Neural progenitor cell (in vitro differentiated cells): ENCODE results near the gene EEF2K. TPM values are rescaled to one million over a fixed set of nuclear protein-coding genes. Genes with fewer than 3 reads are reported as not detected.
"Not testable (repeated sequence)": the region's sequence is repeated elsewhere in the genome, so short reads cannot be mapped to it uniquely, and the experiment has no call there.

Experiments
- DNase-seq: peaks from one replicate; pipeline ENCODE4 v3.0.0-alpha.2; 2016; ENCODE audit warnings: low spot score
- H2AFZ ChIP-seq: fragments of 200-600 bp; sonication (generic); replicated peaks from 2 replicates; pipeline ENCODE4 v1.6.1; 2016; ENCODE audit warnings: antibody characterized with exemption
- H3F3A ChIP-seq: fragments of 200-600 bp; sonication (generic); 2 replicates; pipeline ENCODE4 v1.6.1; 2016; ENCODE audit warnings: antibody characterized with exemption, low read depth
- H3K27ac ChIP-seq: fragments of 200-600 bp; sonication (generic); 2 replicates; pipeline ENCODE4 v1.5.1; 2016; ENCODE audit warnings: mild to moderate bottlenecking
- H3K27me3 ChIP-seq: fragments of 200-600 bp; sonication (generic); 2 replicates; pipeline ENCODE4 v1.6.1; 2016; ENCODE audit warnings: mild to moderate bottlenecking, moderate library complexity
- H3K36me3 ChIP-seq: fragments of 200-600 bp; sonication (generic); 2 replicates; pipeline ENCODE4 v1.5.1; 2016
- H3K4me1 ChIP-seq: fragments of 200-600 bp; sonication (generic); 2 replicates; pipeline ENCODE4 v1.6.1; 2016; ENCODE audit warnings: mixed run types
- H3K4me2 ChIP-seq: fragments of 200-600 bp; sonication (generic); 2 replicates; pipeline ENCODE4 v1.6.1; 2016
- H3K4me3 ChIP-seq: fragments of 200-600 bp; sonication (generic); 2 replicates; pipeline ENCODE4 v1.5.1; 2016
- H3K79me2 ChIP-seq: fragments of 200-600 bp; sonication (generic); 2 replicates; pipeline ENCODE4 v1.6.1; 2016; ENCODE audit warnings: low read depth
- H3K9ac ChIP-seq: fragments of 200-600 bp; sonication (generic); 2 replicates; pipeline ENCODE4 v1.6.1; 2016
- H3K9me3 ChIP-seq: fragments of 200-600 bp; sonication (generic); 2 replicates; pipeline ENCODE4 v1.5.1; 2016; ENCODE audit warnings: low read depth
- H4K20me1 ChIP-seq: fragments of 200-600 bp; sonication (generic); 2 replicates; pipeline ENCODE4 v1.6.1; 2016; ENCODE audit warnings: low read depth
- H3K27ac Mint-ChIP-seq: 3 replicates; pipeline ENCODE4 v1.8.0; 2021; ENCODE audit warnings: mixed read lengths
- H3K27me3 Mint-ChIP-seq: 2 replicates; pipeline ENCODE4 v1.8.0; 2022; ENCODE audit warnings: low read depth, mild to moderate bottlenecking, inconsistent platforms, moderate library complexity, mixed read lengths; ENCODE audit not compliant: insufficient read depth
- H3K36me3 Mint-ChIP-seq: 3 replicates; pipeline ENCODE4 v1.8.0; 2021; ENCODE audit warnings: mixed read lengths
- H3K4me1 Mint-ChIP-seq: 3 replicates; pipeline ENCODE4 v1.8.0; 2021; ENCODE audit warnings: mixed read lengths
- H3K4me3 Mint-ChIP-seq: 3 replicates; pipeline ENCODE4 v1.8.0; 2021; ENCODE audit warnings: mild to moderate bottlenecking, moderate library complexity, mixed read lengths
- H3K9me3 Mint-ChIP-seq: 3 replicates; pipeline ENCODE4 v1.8.0; 2020; ENCODE audit warnings: mixed read lengths
- EZH2 ChIP-seq: fragments of 200-600 bp; sonication (generic); IDR thresholded peaks from 2 replicates; pipeline ENCODE4 v1.6.1; 2017; ENCODE audit warnings: antibody characterized with exemption, mild to moderate bottlenecking, moderate library complexity
- EZH2phosphoT487 ChIP-seq: fragments of 200-600 bp; sonication (generic); IDR thresholded peaks from 2 replicates; pipeline ENCODE4 v1.6.1; 2017; ENCODE audit warnings: antibody characterized with exemption
- total RNA-seq: library from RNA; depleted of rRNA; stranded (reverse); fragments of >200 nt; gene quantifications from 2 replicates; pipeline ENCODE4 v1.2.3, GENCODE V29; 2015; ENCODE audit warnings: low replicate concordance
- TF ChIP-seq, protein P1 (sequence below): fragments of 200-600 bp; sonication (generic); IDR thresholded peaks from 2 replicates; pipeline ENCODE4 v1.5.1; 2017; ENCODE audit warnings: antibody characterized with exemption, mild to moderate bottlenecking

The EEF2K gene
- total RNA-seq, 1 donor from 2014 or later, result 9.0 TPM

DNA sequence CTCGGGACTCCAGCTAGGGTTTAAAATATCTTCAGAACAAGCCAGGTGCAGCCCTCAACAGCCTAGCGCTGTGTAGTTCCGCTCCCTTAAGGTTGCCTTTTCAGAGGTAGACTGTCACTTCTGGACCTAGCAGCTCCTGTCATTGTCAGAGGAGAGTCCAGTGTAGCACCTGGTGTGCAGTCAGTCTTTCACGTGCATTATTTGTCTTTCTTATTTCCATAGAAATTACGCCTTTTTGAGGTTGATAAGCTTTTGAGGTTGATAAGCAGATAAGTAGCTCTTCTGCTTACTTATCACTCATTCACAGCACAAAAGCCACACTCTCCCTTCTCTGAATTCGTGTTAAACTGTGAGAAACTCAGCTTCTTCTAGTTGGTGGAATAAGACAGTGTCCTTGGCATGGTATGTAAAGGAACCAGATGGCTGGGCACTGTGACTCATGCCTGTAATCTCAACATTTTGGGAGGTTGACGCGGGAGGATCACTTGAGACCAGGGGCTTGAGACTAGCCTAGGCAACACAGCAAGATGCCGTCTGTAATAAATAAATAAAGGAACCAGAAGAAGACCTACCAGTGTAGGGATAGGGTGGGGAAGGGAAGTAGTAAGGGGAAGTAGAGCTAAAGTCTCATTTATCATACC is 10.2 kb downstream of the EEF2K start:
- Mint-ChIP-seq H3K9me3 (no peaks in the 10 kb centered on the region), H3K4me1 (peaks cover 3% of the 10 kb centered on the region), H3K36me3 (peaks cover 3% of the 10 kb centered on the region), H3K4me3 (no peak overlapping the region), H3K27ac (no peak overlapping the region), H3K27me3 (no peaks in the 10 kb centered on the region)
- Histone ChIP-seq H3K27me3 (no peaks in the 10 kb centered on the region), H3K9me3 (no peaks in the 10 kb centered on the region), H3K4me2 (no peak overlapping the region), H3K4me3 (no peak overlapping the region), H3K36me3 (no peaks in the 10 kb centered on the region), H3K9ac (no peak overlapping the region), H3K27ac (no peak overlapping the region), H2AFZ (no peak overlapping the region), H3K79me2 (no peaks in the 10 kb centered on the region), H3K4me1 (no peaks in the 10 kb centered on the region), H3F3A (no peaks in the 10 kb centered on the region), H4K20me1 (no peaks in the 10 kb centered on the region)
- TF ChIP-seq EZH2, result no peak
- TF ChIP-seq, protein P1, sequence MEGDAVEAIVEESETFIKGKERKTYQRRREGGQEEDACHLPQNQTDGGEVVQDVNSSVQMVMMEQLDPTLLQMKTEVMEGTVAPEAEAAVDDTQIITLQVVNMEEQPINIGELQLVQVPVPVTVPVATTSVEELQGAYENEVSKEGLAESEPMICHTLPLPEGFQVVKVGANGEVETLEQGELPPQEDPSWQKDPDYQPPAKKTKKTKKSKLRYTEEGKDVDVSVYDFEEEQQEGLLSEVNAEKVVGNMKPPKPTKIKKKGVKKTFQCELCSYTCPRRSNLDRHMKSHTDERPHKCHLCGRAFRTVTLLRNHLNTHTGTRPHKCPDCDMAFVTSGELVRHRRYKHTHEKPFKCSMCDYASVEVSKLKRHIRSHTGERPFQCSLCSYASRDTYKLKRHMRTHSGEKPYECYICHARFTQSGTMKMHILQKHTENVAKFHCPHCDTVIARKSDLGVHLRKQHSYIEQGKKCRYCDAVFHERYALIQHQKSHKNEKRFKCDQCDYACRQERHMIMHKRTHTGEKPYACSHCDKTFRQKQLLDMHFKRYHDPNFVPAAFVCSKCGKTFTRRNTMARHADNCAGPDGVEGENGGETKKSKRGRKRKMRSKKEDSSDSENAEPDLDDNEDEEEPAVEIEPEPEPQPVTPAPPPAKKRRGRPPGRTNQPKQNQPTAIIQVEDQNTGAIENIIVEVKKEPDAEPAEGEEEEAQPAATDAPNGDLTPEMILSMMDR, result no peak
- no peak for TF ChIP-seq EZH2phosphoT487
- DNase-seq, result no peak

DNA sequence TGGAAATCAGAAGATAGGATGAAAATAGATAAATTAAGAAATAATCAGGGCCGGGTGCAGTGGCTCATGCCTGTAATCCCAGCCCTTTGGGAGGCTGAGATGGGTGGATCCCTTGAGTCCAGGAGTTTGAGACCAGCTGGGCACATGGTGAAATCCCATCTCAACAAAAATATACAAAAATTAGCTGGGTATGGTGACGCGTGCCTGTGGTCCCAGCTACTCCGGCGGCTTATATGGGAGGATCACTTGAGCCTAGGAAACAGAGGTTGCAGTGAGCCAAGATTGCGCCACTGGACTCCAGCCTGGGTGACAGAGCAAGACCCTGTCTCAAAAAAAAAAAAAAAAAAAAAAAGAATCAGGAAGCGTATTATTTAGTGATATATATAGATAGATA is 10.8 kb downstream of the EEF2K start:
- not testable (repeated sequence) for H3K79me2 ChIP-seq, H3K4me3 Mint-ChIP-seq, H3K4me1 ChIP-seq, H2AFZ ChIP-seq, H3K4me2 ChIP-seq, H3K36me3 Mint-ChIP-seq, H3K9me3 Mint-ChIP-seq, H4K20me1 ChIP-seq, H3K4me3 ChIP-seq, H3F3A ChIP-seq, H3K4me1 Mint-ChIP-seq, H3K9me3 ChIP-seq, H3K9ac ChIP-seq, H3K36me3 ChIP-seq, H3K27me3 ChIP-seq, DNase-seq, H3K27me3 Mint-ChIP-seq, H3K27ac ChIP-seq, H3K27ac Mint-ChIP-seq

DNA sequence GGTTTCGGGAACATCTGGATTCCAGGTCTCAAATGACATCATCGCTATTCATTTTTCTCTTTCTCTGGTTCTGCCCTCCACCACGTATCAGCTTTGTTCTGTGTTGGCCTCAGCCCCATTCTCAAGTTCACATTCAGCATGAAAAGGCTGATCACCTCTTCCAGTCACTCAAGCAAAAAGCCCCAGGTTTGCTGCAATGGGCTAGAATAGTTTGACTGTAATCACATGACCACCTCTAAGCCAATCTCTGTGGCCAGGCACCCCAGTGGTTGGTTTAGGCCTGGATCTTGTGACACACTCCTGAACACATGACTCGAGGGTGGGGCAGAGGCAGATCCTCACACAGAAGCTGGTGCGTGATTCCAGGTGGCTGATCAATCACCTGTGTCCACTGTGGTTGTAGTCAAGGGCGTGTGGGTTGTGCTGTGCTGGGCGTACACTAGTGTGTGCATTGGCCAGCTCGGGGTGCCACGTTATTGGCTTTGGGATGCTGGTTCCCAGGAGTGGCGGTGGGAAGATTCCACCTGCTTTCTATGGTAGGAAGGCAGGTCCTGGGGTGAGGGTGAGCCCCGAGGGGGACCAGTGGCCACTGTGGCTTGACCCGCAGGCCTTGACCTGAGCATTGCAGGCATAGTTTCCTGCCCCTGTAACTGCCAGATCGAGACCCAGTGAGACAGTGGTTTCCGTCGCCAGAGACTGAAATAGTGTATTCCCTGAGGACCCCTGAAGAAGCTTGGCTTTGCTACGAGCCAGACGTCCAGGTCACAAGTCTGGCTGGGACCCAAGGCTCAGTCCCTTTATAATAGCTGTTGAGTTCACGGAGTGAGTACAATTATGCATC is 12.0 kb downstream of the EEF2K start:
- H3K36me3 ChIP-seq, result no peaks in the 10 kb centered on the region
- H3K79me2 ChIP-seq, result no peaks in the 10 kb centered on the region
- H3K27ac Mint-ChIP-seq, result no peak overlapping the region
- peaks cover 3% of the 10 kb centered on the region for H3K36me3 Mint-ChIP-seq
- H3K4me1 Mint-ChIP-seq, result peaks cover 3% of the 10 kb centered on the region
- no peaks in the 10 kb centered on the region for H4K20me1 ChIP-seq
- TF ChIP-seq EZH2phosphoT487 (no peak), EZH2 (no peak)
- TF ChIP-seq, protein P1, result no peak
- no peaks in the 10 kb centered on the region for H3K27me3 ChIP-seq
- H3F3A ChIP-seq, result no peaks in the 10 kb centered on the region
- no peak overlapping the region for H3K4me2 ChIP-seq
- no peak overlapping the region for H2AFZ ChIP-seq
- no peaks in the 10 kb centered on the region for H3K4me1 ChIP-seq
- no peak overlapping the region for H3K4me3 ChIP-seq
- no peaks in the 10 kb centered on the region for H3K9me3 ChIP-seq
- DNase-seq, result no peak
- H3K9me3 Mint-ChIP-seq, result no peaks in the 10 kb centered on the region
- H3K4me3 Mint-ChIP-seq, result no peak overlapping the region
- no peak overlapping the region for H3K27ac ChIP-seq
- no peaks in the 10 kb centered on the region for H3K27me3 Mint-ChIP-seq
- no peak overlapping the region for H3K9ac ChIP-seq
